Vagina (tissue), 2 donors: ENCODE data around the gene CCDC7.

Source experiments
- CTCF ChIP-seq, 3 experiments: fragments of 450-650 bp in 2 of 3; fragments of 200-600 bp in 1 of 3; sonication (generic) in 1 of 3; IDR thresholded peaks; one replicate each; pipeline ENCODE4 v1.5.1; 2017 to 2019; ENCODE audit warnings: antibody characterized with exemption in 3 of 3, mild to moderate bottlenecking in 2 of 3, moderate library complexity in 2 of 3
- POLR2A ChIP-seq, 2 donors: fragments of 450-650 bp; IDR thresholded peaks; one replicate each; pipeline ENCODE4 v1.6.1; 2017; ENCODE audit warnings: antibody characterized with exemption in 2 of 2, mild to moderate bottlenecking in 2 of 2, moderate library complexity in 2 of 2
- POLR2AphosphoS5 ChIP-seq, 2 donors: sonication (generic); formaldehyde crosslinking; IDR thresholded peaks; one replicate each; pipeline ENCODE4 v1.9.0; 2017; ENCODE audit warnings: antibody characterized with exemption in 2 of 2, mild to moderate bottlenecking in 2 of 2, low read depth in 1 of 2; ENCODE audit not compliant: insufficient read depth in 1 of 2

GRCh38 chr10:32437334-32437733 lies 8.6 kb upstream of the CCDC7 start:
- no peak for TF ChIP-seq POLR2A (IDR thresholded peaks at IDR 0.05)
- TF ChIP-seq POLR2AphosphoS5 (IDR thresholded peaks at IDR 0.05; ENCODE audit: insufficient read depth in 1 of 2, low read depth in 1 of 2), result no peak
- no peak for TF ChIP-seq CTCF (IDR thresholded peaks at IDR 0.05)
